Omental fat pad (tissue), 4 donors: Measurements from ENCODE around the gene TACSTD2. TPM values are rescaled to one million over a fixed set of nuclear protein-coding genes. Genes with fewer than 3 reads are reported as not detected.
"Not testable (repeated sequence)": the region's sequence is repeated elsewhere in the genome, so short reads cannot be mapped to it uniquely, and the experiment has no call there.

Experiments used
- ATAC-seq: fragments of 150-250 bp; one replicate; pipeline ENCODE4 v1.9.1; 2016; ENCODE audit warnings: mild to moderate bottlenecking, moderate library complexity; ENCODE audit not compliant: low FRiP score
- DNase-seq: peaks from one replicate; pipeline ENCODE4 v3.0.0-alpha.2; 2019; ENCODE audit warnings: low spot score
- total RNA-seq, 4 donors: library from RNA; depleted of rRNA; stranded (reverse); fragments of >200 nt; gene quantifications; one replicate each; pipeline ENCODE4 v1.1.0, GENCODE V29; 2016
- TF ChIP-seq, protein P1 (sequence below), 3 donors: fragments of 450-650 bp; IDR thresholded peaks; one replicate each; pipeline ENCODE4 v1.5.1; 2016 to 2017; ENCODE audit warnings: antibody characterized with exemption in 3 of 3, mild to moderate bottlenecking in 3 of 3, moderate library complexity in 2 of 3

Gene TACSTD2, protein sequence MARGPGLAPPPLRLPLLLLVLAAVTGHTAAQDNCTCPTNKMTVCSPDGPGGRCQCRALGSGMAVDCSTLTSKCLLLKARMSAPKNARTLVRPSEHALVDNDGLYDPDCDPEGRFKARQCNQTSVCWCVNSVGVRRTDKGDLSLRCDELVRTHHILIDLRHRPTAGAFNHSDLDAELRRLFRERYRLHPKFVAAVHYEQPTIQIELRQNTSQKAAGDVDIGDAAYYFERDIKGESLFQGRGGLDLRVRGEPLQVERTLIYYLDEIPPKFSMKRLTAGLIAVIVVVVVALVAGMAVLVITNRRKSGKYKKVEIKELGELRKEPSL
- total RNA-seq, result 1 to 10 TPM in 2 of 4 donors, under 1 TPM in 2; 0.88 to 2.7 (median 1.1) TPM

DNA sequence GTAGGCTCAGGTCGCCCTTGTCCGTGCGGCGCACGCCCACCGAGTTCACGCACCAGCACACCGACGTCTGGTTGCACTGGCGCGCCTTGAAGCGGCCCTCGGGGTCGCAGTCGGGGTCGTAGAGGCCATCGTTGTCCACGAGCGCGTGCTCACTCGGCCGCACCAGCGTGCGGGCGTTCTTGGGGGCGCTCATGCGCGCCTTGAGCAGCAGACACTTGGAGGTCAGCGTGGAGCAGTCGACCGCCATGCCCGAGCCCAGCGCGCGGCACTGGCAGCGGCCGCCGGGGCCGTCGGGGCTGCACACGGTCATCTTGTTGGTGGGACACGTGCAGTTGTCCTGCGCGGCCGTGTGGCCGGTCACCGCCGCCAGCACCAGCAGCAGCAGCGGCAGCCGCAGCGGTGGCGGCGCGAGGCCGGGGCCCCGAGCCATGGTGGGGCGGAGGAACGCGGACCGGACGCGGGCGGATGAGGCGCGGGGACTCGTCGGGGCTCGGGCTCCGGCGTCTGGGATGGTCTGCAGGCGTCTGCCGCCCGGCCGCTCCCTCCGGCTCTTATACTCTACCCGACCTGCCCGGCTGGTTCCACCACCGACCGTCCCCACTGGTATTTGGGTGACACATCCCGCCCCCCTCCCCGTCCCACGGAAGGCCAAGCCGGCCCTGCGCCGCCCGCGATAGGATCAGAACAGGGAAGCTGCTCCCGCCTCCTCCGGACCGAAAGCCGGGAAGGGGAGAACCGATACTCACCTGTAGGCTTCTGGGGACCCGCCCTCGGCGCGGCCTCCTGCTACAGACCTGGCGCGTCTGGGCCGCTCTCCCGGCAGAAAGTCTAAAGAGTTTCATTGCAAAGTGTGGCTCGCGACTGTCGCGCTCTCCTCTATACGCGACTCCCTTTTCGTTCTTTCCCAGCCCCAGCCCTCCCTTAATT is at the start of gene TACSTD2:
TSS of gene TACSTD2 (minus strand) at position 526 of the 927 bp plus-strand sequence. CDS start at position 430, 96 bp downstream.
- peak; percentile 46 for ATAC-seq
- no peak for DNase-seq

DNA sequence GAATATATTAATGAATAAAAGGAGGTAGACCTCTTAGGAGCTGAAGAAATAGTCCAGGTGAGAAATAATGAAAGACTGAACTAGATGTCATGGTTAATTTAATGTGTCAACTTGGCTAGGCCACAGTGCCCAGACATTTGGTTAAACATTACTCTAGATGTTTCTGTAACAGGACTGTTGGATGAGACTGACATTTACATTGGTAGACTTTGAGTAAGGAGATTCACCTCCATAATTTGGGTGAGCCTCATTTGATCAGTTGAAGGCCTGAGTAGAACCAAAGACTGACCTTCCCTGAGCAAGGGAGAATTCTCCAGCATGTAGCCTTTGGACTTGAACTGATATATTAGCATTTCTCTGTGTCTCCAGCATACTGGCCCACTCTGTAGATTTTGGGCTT is 49.2 kb upstream of the TACSTD2 start:
- ATAC-seq (no peak), DNase-seq (no peak)
- TF ChIP-seq, protein P1, sequence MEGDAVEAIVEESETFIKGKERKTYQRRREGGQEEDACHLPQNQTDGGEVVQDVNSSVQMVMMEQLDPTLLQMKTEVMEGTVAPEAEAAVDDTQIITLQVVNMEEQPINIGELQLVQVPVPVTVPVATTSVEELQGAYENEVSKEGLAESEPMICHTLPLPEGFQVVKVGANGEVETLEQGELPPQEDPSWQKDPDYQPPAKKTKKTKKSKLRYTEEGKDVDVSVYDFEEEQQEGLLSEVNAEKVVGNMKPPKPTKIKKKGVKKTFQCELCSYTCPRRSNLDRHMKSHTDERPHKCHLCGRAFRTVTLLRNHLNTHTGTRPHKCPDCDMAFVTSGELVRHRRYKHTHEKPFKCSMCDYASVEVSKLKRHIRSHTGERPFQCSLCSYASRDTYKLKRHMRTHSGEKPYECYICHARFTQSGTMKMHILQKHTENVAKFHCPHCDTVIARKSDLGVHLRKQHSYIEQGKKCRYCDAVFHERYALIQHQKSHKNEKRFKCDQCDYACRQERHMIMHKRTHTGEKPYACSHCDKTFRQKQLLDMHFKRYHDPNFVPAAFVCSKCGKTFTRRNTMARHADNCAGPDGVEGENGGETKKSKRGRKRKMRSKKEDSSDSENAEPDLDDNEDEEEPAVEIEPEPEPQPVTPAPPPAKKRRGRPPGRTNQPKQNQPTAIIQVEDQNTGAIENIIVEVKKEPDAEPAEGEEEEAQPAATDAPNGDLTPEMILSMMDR (IDR thresholded peaks at IDR 0.05), result no peak

More for the DNA sequence above, at the start of gene TACSTD2:
- TF ChIP-seq, protein P1 (IDR thresholded peaks at IDR 0.05), result no peak

DNA sequence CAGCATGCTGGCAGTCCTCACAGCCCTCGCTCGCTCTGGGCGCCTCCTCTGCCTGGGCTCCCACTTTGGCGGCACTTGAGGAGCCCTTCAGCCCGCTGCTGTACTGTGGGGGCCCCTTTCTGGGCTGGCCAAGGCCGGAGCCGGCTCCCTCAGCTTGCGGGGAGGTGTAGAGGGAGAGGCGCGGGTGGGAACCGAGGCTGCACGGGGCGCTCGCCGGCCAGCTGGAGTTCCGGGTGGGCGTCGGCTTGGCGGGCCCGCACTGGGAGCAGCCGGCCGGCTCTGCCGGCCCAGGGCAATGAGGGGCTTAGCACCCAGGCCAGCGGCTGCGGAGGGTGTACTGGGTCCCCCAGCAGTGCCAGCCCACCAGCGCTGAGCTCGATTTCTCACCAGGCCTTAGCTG is 46.2 kb upstream of the TACSTD2 start:
- not testable (repeated sequence) for DNase-seq, ATAC-seq

DNA sequence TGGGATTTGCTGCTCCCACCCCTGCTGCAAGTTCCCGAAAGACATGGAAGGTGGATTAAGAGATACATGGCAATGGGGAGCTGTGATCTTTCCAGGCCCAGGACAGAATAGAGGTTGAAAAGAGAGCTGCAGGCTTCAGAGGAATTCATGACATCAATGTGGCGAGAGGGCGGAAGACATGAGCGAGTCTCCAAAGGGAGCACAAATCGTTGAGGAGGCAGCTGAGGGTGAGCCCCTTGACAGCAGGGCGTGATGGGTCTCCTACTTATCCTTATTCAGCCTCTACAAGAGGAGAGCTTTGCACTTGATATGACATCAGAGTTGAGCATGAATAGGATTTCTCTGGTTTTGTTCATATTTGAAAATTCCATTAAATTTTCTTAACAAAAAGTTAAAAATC is 45.5 kb upstream of the TACSTD2 start:
- ATAC-seq, result no peak
- TF ChIP-seq, protein P1 (IDR thresholded peaks at IDR 0.05), result no peak
- no peak for DNase-seq

DNA sequence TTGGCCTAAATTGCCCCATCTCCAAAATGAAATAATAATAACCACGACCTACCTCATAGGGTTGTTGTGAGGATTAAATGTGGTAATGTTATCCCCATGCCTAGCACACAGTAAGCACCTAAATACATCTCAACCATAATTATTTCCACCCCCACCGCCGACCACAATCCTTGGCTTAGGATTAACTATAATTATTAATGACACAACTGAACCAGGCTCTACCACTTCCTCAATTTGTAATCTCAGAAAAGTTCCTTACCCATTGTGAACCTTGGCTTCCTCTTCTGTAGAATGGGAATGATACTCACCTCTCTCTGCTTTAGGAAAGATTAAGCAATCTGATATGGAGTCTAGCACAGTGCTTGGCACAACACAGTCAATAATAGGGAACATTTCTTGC is 44.3 kb upstream of the TACSTD2 start:
- TF ChIP-seq, protein P1 (IDR thresholded peaks at IDR 0.05), result no peak
- no peak for ATAC-seq
- no peak for DNase-seq

DNA sequence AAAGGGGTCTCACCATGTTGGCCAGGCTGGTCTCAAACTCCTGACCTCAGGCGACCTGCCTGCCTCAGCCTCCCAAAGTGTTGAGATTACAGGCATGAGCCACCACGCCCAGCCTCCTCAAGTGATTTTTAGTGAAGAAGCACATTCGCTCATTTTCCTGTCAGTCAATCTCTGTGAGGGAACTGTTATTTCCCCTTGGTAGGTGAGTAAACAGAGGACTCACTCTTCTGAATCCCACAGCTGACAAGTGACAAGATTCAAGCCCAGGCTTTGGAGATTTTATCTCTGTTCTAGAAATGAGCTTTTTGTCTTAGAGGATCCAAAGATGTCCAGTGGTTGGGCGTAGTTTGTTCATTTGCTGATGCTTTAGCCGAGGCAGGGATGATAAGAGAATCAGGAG is 43.9 kb upstream of the TACSTD2 start:
- ATAC-seq, result no peak
- DNase-seq, result no peak
- TF ChIP-seq, protein P1 (IDR thresholded peaks at IDR 0.05), result no peak

DNA sequence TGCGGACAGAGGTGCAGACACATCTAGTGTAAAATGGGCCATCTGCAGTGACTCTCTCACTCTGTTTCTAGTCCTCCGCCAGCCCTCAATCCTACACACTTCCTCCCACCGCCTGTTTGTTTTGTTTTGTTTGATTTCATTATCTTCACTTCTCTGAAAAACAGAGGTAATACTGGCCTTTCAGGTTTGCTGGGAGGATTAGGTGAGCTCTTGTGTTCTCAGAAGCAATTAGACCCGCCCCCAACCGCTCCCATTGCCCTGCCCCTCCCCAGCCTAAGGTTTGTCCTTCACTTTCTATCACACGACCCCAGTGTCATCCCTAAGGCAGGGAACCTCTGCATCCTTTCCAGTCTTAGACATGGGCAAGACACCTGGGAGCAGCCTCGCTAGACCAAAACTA is 43.2 kb upstream of the TACSTD2 start:
- ATAC-seq (no peak), DNase-seq (no peak)
- TF ChIP-seq, protein P1 (IDR thresholded peaks at IDR 0.05), result no peak
